NCI-H2227 (cell line): ENCODE measurements around the gene EFTUD2.
"Not testable (repeated sequence)": the region's sequence is repeated elsewhere in the genome, so short reads cannot be mapped to it uniquely, and the experiment has no call there.

Experiments
- DNase-seq: peaks from one replicate; lab custom pipeline; 2025; ENCODE audit not compliant: unreplicated experiment; lab: John Stamatoyannopoulos, UW

EFTUD2 gene

GRCh38 chr17:44850025-44850424 lies 49.2 kb downstream of the EFTUD2 start:
- DNase-seq, result no peak

- DNase-seq, result no peak
Observed at GRCh38 chr17:44848961-44849489, 50.2 kb downstream of the EFTUD2 start.

- DNase-seq, result no peak
Observed at GRCh38 chr17:44848257-44848795, 50.9 kb downstream of the EFTUD2 start.

GRCh38 chr17:44847586-44847985 lies 51.7 kb downstream of the EFTUD2 start, which contains the start of gene HIGD1B:
TSS of gene HIGD1B (plus strand) at chr17:44847883. CDS start at chr17:44848153, 270 bp downstream.
- no peak for DNase-seq

GRCh38 chr17:44846206-44846605 lies 53.0 kb downstream of the EFTUD2 start:
- no peak for DNase-seq

- no peak for DNase-seq
Observed at GRCh38 chr17:44844390-44844830, 54.8 kb downstream of the EFTUD2 start.

GRCh38 chr17:44842748-44843147 lies 56.5 kb downstream of the EFTUD2 start:
- DNase-seq, result peak; percentile 63

GRCh38 chr17:44840936-44841335 lies 58.3 kb downstream of the EFTUD2 start:
- DNase-seq, result no peak

- DNase-seq, result no peak
Observed at GRCh38 chr17:44840274-44840673, 59.0 kb downstream of the EFTUD2 start.

GRCh38 chr17:44837196-44837595 lies 62.0 kb downstream of the EFTUD2 start:
- DNase-seq, result no peak

GRCh38 chr17:44832805-44833204 lies 66.4 kb downstream of the EFTUD2 start:
- no peak for DNase-seq

- no peak for DNase-seq
Observed at GRCh38 chr17:44831371-44831770, 67.9 kb downstream of the EFTUD2 start.

- peak; percentile 65 for DNase-seq
Observed at GRCh38 chr17:44830359-44831288, 68.6 kb downstream of the EFTUD2 start.

GRCh38 chr17:44829523-44830358 lies 69.5 kb downstream of the EFTUD2 start, which contains the start of gene GJC1:
TSS of gene GJC1 (minus strand) at chr17:44830287. CDS start at chr17:44805817, 24,470 bp downstream.
- DNase-seq, result peak; percentile 82

GRCh38 chr17:44828919-44829522 lies 70.2 kb downstream of the EFTUD2 start:
- peak; percentile 62 for DNase-seq

GRCh38 chr17:44827863-44828262 lies 71.4 kb downstream of the EFTUD2 start:
- no peak for DNase-seq

GRCh38 chr17:44826123-44826790 lies 73.0 kb downstream of the EFTUD2 start:
- DNase-seq, result no peak

- not testable (repeated sequence) for DNase-seq
Observed at GRCh38 chr17:44825236-44825635, 74.0 kb downstream of the EFTUD2 start.

- peak; percentile 69 for DNase-seq
Observed at GRCh38 chr17:44820631-44821212, 78.5 kb downstream of the EFTUD2 start.

- DNase-seq, result not testable (repeated sequence)
Observed at GRCh38 chr17:44818508-44818907, 80.7 kb downstream of the EFTUD2 start.
